CD4-positive, CD25-positive, alpha-beta regulatory T cell (primary cell): ENCODE data around the gene HILPDA. TPM values are rescaled to one million over a fixed set of nuclear protein-coding genes. Genes with fewer than 3 reads are reported as not detected.
"Not testable (repeated sequence)": the region's sequence is repeated elsewhere in the genome, so short reads cannot be mapped to it uniquely, and the experiment has no call there.

Experiments
- ATAC-seq, 2 donors: fragments of 150-1000 bp; cut with Tn5 transposase; one replicate each; pipeline ENCODE4 v1.10.0; 2021; ENCODE audit warnings: low read depth in 2 of 2, moderate number of reproducible peaks in 2 of 2, moderate library complexity in 1 of 2
- DNase-seq, 3 donors: peaks; one replicate each; pipeline versions ENCODE4 v3.0.0 to v3.0.0-alpha.2; 2012 to 2022; ENCODE audit warnings: mixed read lengths in 1 of 3
- H3K27ac ChIP-seq: one replicate; pipeline ENCODE4 v1.7.0; 2013; ENCODE audit warnings: mild to moderate bottlenecking, low read length; ENCODE audit not compliant: insufficient read depth, poor library complexity, severe bottlenecking
- H3K27me3 ChIP-seq: one replicate; pipeline ENCODE4 v1.7.0; 2013; ENCODE audit warnings: low read length; ENCODE audit not compliant: control insufficient read depth, insufficient read depth
- H3K36me3 ChIP-seq: one replicate; pipeline ENCODE4 v1.7.0; 2013; ENCODE audit warnings: mild to moderate bottlenecking, low read length, moderate library complexity; ENCODE audit not compliant: control insufficient read depth, insufficient read depth
- H3K4me1 ChIP-seq: 2 replicates; pipeline ENCODE4 v1.7.0; 2013; ENCODE audit warnings: mild to moderate bottlenecking, low read length; ENCODE audit not compliant: insufficient read depth, control insufficient read depth, poor library complexity, severe bottlenecking
- H3K4me3 ChIP-seq: one replicate; pipeline ENCODE4 v1.7.0; 2013; ENCODE audit warnings: low read depth, mild to moderate bottlenecking, low read length, moderate library complexity
- H3K9me3 ChIP-seq, 2 experiments: 1 replicate in 1 of 2; 2 replicates in 1 of 2; pipeline ENCODE4 v1.7.0; 2013; ENCODE audit warnings: low read length in 2 of 2, mild to moderate bottlenecking in 1 of 2, moderate library complexity in 1 of 2; ENCODE audit not compliant: control insufficient read depth in 2 of 2
- H3K27ac Mint-ChIP-seq, 3 donors: one replicate each; pipeline ENCODE4 v1.8.0; 2020 to 2022; ENCODE audit warnings: mild to moderate bottlenecking in 3 of 3, mixed read lengths in 3 of 3, moderate library complexity in 2 of 3
- H3K27me3 Mint-ChIP-seq: one replicate; pipeline ENCODE4 v1.8.0; 2022; ENCODE audit warnings: mild to moderate bottlenecking, mixed read lengths
- H3K36me3 Mint-ChIP-seq: one replicate; pipeline ENCODE4 v1.8.0; 2020; ENCODE audit warnings: mixed read lengths
- H3K4me1 Mint-ChIP-seq, 4 donors: one replicate each; pipeline ENCODE4 v1.8.0; 2020 to 2022; ENCODE audit warnings: mixed read lengths in 4 of 4, mild to moderate bottlenecking in 1 of 4
- H3K4me3 Mint-ChIP-seq, 4 donors: one replicate each; pipeline ENCODE4 v1.8.0; 2020 to 2022; ENCODE audit warnings: mild to moderate bottlenecking in 4 of 4, mixed read lengths in 4 of 4, moderate library complexity in 3 of 4
- H3K9me3 Mint-ChIP-seq, 7 donors: one replicate each; pipeline ENCODE4 v1.8.0; 2020 to 2022; ENCODE audit warnings: mixed read lengths in 7 of 7, mild to moderate bottlenecking in 3 of 7, moderate library complexity in 2 of 7
- polyA plus RNA-seq, 4 donors: library from polyadenylated mRNA; unstranded; fragments of 300-500 nt; fragmentation: Illumina TruSeq; gene quantifications; one replicate each; pipeline ENCODE4 v1.2.3, GENCODE V29; 2021
- total RNA-seq: library from RNA; stranded (reverse); gene quantifications from one replicate; pipeline ENCODE4 v1.2.3, GENCODE V29; 2022

HILPDA gene
- total and polyA plus RNA-seq, 5 donors from 2014 or later = 1.6 to 8.8 (median 4.1) TPM

GRCh38 chr7:128450409-128450808, 5.3 kb upstream of the HILPDA start:
- Histone ChIP-seq H3K27ac (no peak overlapping the region), H3K4me3 (no peak overlapping the region), H3K27me3 (no peaks in the 10 kb centered on the region), H3K4me1 (peaks cover 5% of the 10 kb centered on the region), H3K36me3 (no peaks in the 10 kb centered on the region), H3K9me3 (no peaks in the 10 kb centered on the region)
- DNase-seq (no peak), ATAC-seq (peak in 1 of 2 donors; percentile 17)
- Mint-ChIP-seq H3K27ac (no peak overlapping the region), H3K4me1 (peaks cover 3 to 7% (median 5%) of the 10 kb centered on the region in 4 donors), H3K9me3 (no peaks in the 10 kb centered on the region), H3K27me3 (peaks cover 6% of the 10 kb centered on the region), H3K36me3 (no peaks in the 10 kb centered on the region), H3K4me3 (no peak overlapping the region)

GRCh38 chr7:128450913-128451312, 4.8 kb upstream of the HILPDA start:
- Mint-ChIP-seq H3K27me3 (peaks cover 6% of the 10 kb centered on the region), H3K9me3 (no peaks in the 10 kb centered on the region), H3K36me3 (no peaks in the 10 kb centered on the region), H3K27ac (peak overlapping the region in 1 of 3 donors; percentile 29), H3K4me1 (peaks cover 3 to 8% (median 6%) of the 10 kb centered on the region in 4 donors), H3K4me3 (no peak overlapping the region)
- no peak for ATAC-seq
- Histone ChIP-seq H3K27ac (no peak overlapping the region), H3K4me3 (no peak overlapping the region), H3K36me3 (no peaks in the 10 kb centered on the region), H3K9me3 (no peaks in the 10 kb centered on the region), H3K27me3 (no peaks in the 10 kb centered on the region), H3K4me1 (peaks cover 7% of the 10 kb centered on the region)
- no peak for DNase-seq

- Mint-ChIP-seq H3K27ac (peak overlapping the region in 1 of 3 donors; percentile 50), H3K4me3 (peak overlapping the region in 2 of 4 donors; percentile 67 to 80), H3K36me3 (no peaks in the 10 kb centered on the region), H3K4me1 (peaks cover 3 to 15% (median 7%) of the 10 kb centered on the region in 4 donors), H3K27me3 (peaks cover 6% of the 10 kb centered on the region), H3K9me3 (no peaks in the 10 kb centered on the region)
- H3K4me1 ChIP-seq = peaks cover 12% of the 10 kb centered on the region
- no peaks in the 10 kb centered on the region for H3K9me3 ChIP-seq
- DNase-seq (no peak), ATAC-seq (no peak)
- no peaks in the 10 kb centered on the region for H3K36me3 ChIP-seq
- H3K27me3 ChIP-seq = no peaks in the 10 kb centered on the region
- H3K27ac ChIP-seq = no peak overlapping the region
- no peak overlapping the region for H3K4me3 ChIP-seq
Observed at GRCh38 chr7:128452552-128452951, 3.1 kb upstream of the HILPDA start.

GRCh38 chr7:128453836-128454804, 1.6 kb upstream of the HILPDA start:
- Histone ChIP-seq H3K36me3 (no peaks in the 10 kb centered on the region), H3K9me3 (no peaks in the 10 kb centered on the region), H3K4me1 (peaks cover 14% of the 10 kb centered on the region), H3K27ac (no peak overlapping the region), H3K27me3 (no peaks in the 10 kb centered on the region), H3K4me3 (no peak overlapping the region)
- no peak for DNase-seq
- Mint-ChIP-seq H3K9me3 (no peaks in the 10 kb centered on the region), H3K4me3 (peak overlapping the region; percentile 44 to 91 (median 85)), H3K27ac (peak overlapping the region in 1 of 3 donors; percentile 9), H3K4me1 (peaks cover 5 to 22% (median 14%) of the 10 kb centered on the region in 4 donors), H3K27me3 (peaks cover 6% of the 10 kb centered on the region), H3K36me3 (no peaks in the 10 kb centered on the region)
- no peak for ATAC-seq

- Histone ChIP-seq H3K36me3 (no peaks in the 10 kb centered on the region), H3K9me3 (no peaks in the 10 kb centered on the region), H3K4me3 (peak overlapping the region; percentile 94), H3K27ac (peak overlapping the region; percentile 85), H3K27me3 (no peaks in the 10 kb centered on the region), H3K4me1 (peaks cover 20% of the 10 kb centered on the region)
- Mint-ChIP-seq H3K27ac (peak overlapping the region in 2 of 3 donors; percentile 92 to 97), H3K4me3 (peak overlapping the region; percentile 90 to 97 (median 92)), H3K36me3 (no peaks in the 10 kb centered on the region), H3K4me1 (peaks cover 10 to 29% (median 21%) of the 10 kb centered on the region in 4 donors), H3K9me3 (no peaks in the 10 kb centered on the region), H3K27me3 (peaks cover 6% of the 10 kb centered on the region)
- ATAC-seq = no peak
- DNase-seq = peak in 1 of 3 donors; percentile 26
Observed at GRCh38 chr7:128454808-128455542, 703 bp upstream of the HILPDA start.

- Mint-ChIP-seq H3K36me3 (no peaks in the 10 kb centered on the region), H3K27me3 (peaks cover 6% of the 10 kb centered on the region), H3K27ac (peak overlapping the region in 2 of 3 donors; percentile 44 to 97), H3K9me3 (no peaks in the 10 kb centered on the region), H3K4me1 (peaks cover 8 to 29% (median 22%) of the 10 kb centered on the region in 4 donors), H3K4me3 (peak overlapping the region; percentile 90 to 97 (median 92))
- no peaks in the 10 kb centered on the region for H3K27me3 ChIP-seq
- H3K36me3 ChIP-seq = no peaks in the 10 kb centered on the region
- no peaks in the 10 kb centered on the region for H3K9me3 ChIP-seq
- peaks cover 20% of the 10 kb centered on the region for H3K4me1 ChIP-seq
- no peak for ATAC-seq
- peak overlapping the region; percentile 85 for H3K27ac ChIP-seq
- DNase-seq = no peak
- H3K4me3 ChIP-seq = peak overlapping the region; percentile 94
Observed at GRCh38 chr7:128456255-128456725, 612 bp downstream of the HILPDA start.

- not testable (repeated sequence) for H3K36me3 ChIP-seq, H3K27me3 Mint-ChIP-seq, H3K4me3 ChIP-seq, H3K9me3 Mint-ChIP-seq, H3K27ac ChIP-seq, H3K9me3 ChIP-seq, H3K27me3 ChIP-seq, H3K27ac Mint-ChIP-seq, ATAC-seq, DNase-seq, H3K36me3 Mint-ChIP-seq
- H3K4me1 ChIP-seq = peaks cover 20% of the 10 kb centered on the region
- Mint-ChIP-seq H3K4me1 (peaks cover 8 to 29% (median 22%) of the 10 kb centered on the region in 4 donors), H3K4me3 (peak overlapping the region in 2 of 4 donors; percentile 90 to 92)
Observed at GRCh38 chr7:128457385-128457784, 1.7 kb downstream of the HILPDA start.
